ENCODE results near the gene HNRNPH3.

GRCh38 chr10:68353537-68353936 lies 21.7 kb downstream of the HNRNPH3 start:
- no peak for TF ChIP-seq ARNTL (CRISPR knock-in tag; IDR thresholded peaks at IDR 0.05; ENCODE audit: borderline replicate concordance, low read depth)
- no peak for TF ChIP-seq CREB5 (CRISPR knock-in tag; IDR thresholded peaks at IDR 0.05; ENCODE audit: low read depth)
- no peak for TF ChIP-seq TSHZ2 (CRISPR knock-in tag; IDR thresholded peaks at IDR 0.05)
- TF ChIP-seq RARB (CRISPR knock-in tag; IDR thresholded peaks at IDR 0.05), result no peak
- TF ChIP-seq ZFP3 (CRISPR knock-in tag; IDR thresholded peaks at IDR 0.05), result no peak
